GM13977 (cell line): ENCODE measurements around the gene PFKFB2.

ENCODE experiments used
- DNase-seq: peaks from one replicate; pipeline ENCODE4 v3.0.0; 2012; ENCODE audit warnings: low spot score
- CTCF ChIP-seq: IDR thresholded peaks from 2 replicates; pipeline ENCODE4 v1.5.1; 2012; ENCODE audit warnings: mild to moderate bottlenecking, control low read depth; ENCODE audit not compliant: insufficient read depth; ENCODE audit errors: extremely low read depth, missing control alignments
- in situ Hi-C: fragments of 300-500 bp; cut with MboI; formaldehyde crosslinking; loops from one replicate; pipeline ENCODE4 v1.12.0; 2022; ENCODE audit warnings: low sequenced_read_pairs, low pct_unique_long_range_greater_than_20kb, mixed read lengths, inconsistent platforms; ENCODE audit not compliant: unreplicated experiment

The PFKFB2 gene

GRCh38 chr1:207021876-207022596, 31.0 kb upstream of the PFKFB2 start:
- DNase-seq, result no peak
- no peak for TF ChIP-seq CTCF
- in situ Hi-C loops, result no loop called here

GRCh38 chr1:207022996-207023679, 29.9 kb upstream of the PFKFB2 start:
- TF ChIP-seq CTCF, result no peak
- DNase-seq, result no peak
- in situ Hi-C loops, result no loop called here

DNA sequence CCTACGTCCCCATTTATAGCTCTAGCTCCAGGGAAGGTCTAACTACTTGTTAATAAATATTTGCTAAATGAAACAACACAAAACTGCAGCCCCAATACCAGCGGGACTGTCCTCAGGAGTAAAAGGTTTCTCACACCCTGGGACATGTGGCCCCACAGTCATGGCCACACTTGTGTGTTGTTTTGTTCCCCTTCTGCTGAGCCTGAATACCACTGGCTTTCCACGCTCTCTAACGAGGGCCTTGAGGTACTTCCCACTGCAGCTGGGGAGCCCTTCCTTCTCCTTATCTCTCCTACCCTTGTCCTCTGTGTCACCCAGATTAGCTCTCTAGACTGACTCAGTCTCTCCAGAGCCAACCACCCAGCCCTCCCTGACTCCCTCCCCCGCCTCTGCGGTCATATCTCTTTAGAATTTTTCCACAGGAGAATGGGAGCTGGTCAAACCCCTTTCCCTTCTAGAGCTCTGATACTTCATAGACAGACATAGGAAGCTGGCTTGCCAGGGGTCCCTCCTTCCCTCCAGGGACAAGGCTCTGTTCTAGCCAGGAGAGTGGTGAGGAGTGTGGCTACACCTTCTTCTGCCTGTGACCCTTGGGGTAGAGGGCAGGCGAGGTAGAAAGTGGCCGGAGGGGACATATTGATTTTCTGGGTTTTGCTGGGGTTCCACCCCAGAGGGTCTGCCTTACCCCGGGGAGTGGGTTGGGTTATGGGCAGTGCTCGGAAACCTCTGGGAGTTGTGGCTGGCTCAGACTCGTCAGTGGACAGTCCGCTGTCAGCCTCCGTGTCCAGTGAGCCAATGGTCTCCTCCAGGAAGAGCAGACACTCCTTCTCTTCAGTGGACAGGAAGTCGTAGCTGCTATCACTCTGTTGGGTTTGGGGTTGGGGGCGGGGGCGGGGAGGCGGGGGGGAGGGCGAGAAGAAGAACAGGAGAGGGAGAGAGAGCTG, 28.6 kb upstream of the PFKFB2 start:
- in situ Hi-C loops, result no loop called here
- no peak for TF ChIP-seq CTCF
- DNase-seq, result no peak

DNA sequence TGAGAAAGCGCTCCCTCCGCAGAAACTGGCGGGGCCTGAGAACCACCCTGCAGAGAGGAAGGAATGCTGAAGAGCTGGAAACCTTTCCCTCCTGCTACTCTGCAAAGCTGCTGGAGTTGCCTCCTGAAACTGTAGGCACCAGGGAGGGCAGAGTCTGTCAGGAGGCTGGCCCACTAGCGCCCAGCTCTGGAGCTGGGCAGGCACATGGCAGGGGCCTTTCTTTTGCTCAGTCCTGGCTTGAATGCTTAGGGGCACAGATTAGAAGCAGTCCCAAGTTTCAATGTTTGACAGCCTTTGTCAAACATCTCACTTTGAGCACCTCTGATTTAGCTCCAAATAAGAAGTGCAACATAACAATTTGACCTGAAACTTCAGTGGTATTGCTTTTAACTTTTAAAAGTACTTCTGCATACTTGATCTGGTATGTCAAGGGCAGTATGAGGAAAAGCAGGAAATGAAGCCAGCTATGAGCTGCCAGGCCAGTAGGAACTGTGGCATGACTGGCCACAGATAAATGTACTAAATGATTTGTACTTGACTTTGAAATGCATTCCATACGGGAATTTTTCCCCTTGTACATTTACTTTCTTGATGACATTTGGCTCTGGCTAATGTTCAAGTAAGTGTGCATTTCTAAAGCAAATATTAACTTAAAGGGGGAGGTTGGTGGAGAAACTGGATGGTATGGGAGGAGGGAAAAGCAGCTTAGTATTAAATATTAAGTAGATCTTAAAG, 27.8 kb upstream of the PFKFB2 start:
- in situ Hi-C loops, result no loop called here
- TF ChIP-seq CTCF, result no peak
- DNase-seq, result no peak

GRCh38 chr1:207026104-207026534, 27.0 kb upstream of the PFKFB2 start:
- no peak for DNase-seq
- no peak for TF ChIP-seq CTCF
- in situ Hi-C loops, result no loop called here

- no peak for DNase-seq
- TF ChIP-seq CTCF, result no peak
- in situ Hi-C loops, result no loop called here
Measured at GRCh38 chr1:207027206-207027777, 25.8 kb upstream of the PFKFB2 start.
